SH-SY5Y (cell line): ENCODE measurements around the gene IMMP2L.

Source experiments
- GATA2 ChIP-seq: IDR thresholded peaks from 2 replicates; pipeline ENCODE4 v1.6.1; 2011; ENCODE audit warnings: mild to moderate bottlenecking, low read depth, low read length
- GATA3 ChIP-seq: IDR thresholded peaks from 2 replicates; pipeline ENCODE4 v1.6.1; 2011; ENCODE audit warnings: low read depth, mild to moderate bottlenecking, low read length, moderate library complexity

GRCh38 chr7:111103136-111103535 is 459.2 kb downstream of the IMMP2L start:
- TF ChIP-seq GATA2 (no peak), GATA3 (no peak)
